Measurements from ENCODE around the gene STRA6.

DNA sequence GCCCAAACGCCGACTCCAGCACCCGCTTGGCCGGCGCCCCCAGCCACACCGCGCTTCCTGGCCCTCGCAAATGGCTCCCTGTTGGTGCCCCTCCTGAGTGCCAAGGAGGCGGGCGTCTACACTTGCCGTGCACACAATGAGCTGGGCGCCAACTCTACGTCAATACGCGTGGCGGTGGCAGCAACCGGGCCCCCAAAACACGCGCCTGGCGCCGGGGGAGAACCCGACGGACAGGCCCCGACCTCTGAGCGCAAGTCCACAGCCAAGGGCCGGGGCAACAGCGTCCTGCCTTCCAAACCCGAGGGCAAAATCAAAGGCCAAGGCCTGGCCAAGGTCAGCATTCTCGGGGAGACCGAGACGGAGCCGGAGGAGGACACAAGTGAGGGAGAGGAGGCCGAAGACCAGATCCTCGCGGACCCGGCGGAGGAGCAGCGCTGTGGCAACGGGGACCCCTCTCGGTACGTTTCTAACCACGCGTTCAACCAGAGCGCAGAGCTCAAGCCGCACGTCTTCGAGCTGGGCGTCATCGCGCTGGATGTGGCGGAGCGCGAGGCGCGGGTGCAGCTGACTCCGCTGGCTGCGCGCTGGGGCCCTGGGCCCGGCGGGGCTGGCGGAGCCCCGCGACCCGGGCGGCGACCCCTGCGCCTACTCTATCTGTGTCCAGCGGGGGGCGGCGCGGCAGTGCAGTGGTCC, 68.7 kb downstream of the STRA6 start:
- TF ChIP-seq EP300 (IDR thresholded peaks at IDR 0.05) (no peak), CTCF (IDR thresholded peaks at IDR 0.05) (no peak)
